HG03575 (cell line): ENCODE data around the gene TIE1.

ENCODE experiments used
- ATAC-seq: cut with Tn5 transposase; IDR thresholded peaks from one replicate; pipeline ENCODE4 v1.9.1; 2021; ENCODE audit not compliant: unreplicated experiment, insufficient number of reproducible peaks, low FRiP score; ENCODE audit errors: extremely low read depth

TIE1 gene

DNA sequence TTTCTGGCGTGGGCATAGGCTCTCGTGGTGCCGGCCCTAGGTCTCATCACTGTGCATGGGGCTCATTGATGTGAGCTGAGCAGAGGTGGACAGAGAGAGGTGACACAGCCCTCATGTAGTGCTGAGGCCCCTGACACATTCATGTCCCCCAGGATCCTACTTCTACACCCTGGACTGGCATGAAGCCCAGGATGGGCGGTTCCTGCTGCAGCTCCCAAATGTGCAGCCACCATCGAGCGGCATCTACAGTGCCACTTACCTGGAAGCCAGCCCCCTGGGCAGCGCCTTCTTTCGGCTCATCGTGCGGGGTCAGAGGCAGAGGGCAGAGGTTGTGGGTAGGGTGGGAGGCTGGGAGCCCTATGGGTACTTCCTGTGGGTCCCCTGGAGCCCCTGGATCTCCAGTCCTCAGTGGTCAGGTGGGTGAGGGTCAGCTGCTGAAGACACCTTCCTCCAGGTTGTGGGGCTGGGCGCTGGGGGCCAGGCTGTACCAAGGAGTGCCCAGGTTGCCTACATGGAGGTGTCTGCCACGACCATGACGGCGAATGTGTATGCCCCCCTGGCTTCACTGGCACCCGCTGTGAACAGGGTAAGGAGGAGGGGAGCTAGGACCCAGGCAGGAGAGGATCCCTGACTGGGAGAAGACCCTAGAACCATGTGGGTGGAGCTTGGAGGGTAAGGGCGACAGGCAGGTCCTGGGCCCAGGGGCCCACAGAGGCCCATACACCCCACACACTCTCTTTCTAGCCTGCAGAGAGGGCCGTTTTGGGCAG is 6.1 kb downstream of the TIE1 start:
- no peak for ATAC-seq

DNA sequence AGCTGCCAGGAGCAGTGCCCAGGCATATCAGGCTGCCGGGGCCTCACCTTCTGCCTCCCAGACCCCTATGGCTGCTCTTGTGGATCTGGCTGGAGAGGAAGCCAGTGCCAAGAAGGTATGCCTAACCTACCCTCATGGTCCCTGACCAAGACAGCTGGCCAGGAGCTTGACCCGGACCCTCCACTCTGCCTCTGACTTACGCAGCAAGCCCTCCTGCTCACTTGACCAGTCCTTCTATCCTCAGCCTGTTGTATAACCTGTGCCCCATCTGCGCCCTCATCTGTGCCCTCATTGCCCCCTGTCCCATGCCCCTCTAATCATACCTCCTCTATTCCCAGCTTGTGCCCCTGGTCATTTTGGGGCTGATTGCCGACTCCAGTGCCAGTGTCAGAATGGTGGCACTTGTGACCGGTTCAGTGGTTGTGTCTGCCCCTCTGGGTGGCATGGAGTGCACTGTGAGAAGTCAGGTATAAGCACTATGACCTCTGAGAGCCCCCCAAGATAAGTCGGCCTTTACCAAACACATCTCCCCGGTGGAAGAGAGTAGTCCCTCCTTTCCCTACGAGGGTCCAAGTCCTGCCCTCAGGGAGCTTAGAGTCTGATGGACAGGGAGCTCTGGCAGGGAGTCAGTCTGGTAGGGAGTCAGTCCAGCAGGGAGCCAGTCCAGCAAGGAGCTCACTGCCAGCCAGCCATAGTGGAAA is 6.8 kb downstream of the TIE1 start:
- no peak for ATAC-seq

DNA sequence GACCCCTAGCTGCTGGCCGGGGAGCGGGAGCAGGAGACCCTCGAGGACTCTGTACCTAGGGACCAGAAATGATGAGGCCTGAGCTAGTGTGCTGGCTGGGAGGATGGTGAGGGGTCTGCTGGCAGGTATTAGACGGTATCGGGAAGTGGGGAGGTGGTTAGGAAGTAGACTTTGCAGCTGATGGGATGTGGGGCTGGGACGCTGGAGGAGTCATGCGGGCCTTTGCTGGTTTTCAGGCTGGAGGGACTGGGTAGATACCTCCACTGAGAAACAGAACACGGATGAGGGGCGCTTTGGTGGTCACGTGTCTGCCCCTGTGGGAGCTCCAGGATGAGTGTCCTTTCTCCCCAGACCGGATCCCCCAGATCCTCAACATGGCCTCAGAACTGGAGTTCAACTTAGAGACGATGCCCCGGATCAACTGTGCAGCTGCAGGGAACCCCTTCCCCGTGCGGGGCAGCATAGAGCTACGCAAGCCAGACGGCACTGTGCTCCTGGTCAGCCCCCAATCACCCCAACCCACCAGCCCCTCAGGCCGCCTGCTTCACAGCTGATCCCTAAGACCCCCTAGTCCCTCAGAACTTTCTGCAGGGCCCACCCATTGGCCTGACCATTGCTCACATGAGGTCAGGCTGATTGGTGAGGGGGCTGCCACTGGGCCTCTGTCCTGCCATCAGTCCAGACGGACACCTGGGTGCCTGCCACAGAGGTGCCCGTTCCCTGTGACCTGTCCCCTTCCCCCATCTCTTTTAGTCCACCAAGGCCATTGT is 8.0 kb downstream of the TIE1 start:
- ATAC-seq = no peak

DNA sequence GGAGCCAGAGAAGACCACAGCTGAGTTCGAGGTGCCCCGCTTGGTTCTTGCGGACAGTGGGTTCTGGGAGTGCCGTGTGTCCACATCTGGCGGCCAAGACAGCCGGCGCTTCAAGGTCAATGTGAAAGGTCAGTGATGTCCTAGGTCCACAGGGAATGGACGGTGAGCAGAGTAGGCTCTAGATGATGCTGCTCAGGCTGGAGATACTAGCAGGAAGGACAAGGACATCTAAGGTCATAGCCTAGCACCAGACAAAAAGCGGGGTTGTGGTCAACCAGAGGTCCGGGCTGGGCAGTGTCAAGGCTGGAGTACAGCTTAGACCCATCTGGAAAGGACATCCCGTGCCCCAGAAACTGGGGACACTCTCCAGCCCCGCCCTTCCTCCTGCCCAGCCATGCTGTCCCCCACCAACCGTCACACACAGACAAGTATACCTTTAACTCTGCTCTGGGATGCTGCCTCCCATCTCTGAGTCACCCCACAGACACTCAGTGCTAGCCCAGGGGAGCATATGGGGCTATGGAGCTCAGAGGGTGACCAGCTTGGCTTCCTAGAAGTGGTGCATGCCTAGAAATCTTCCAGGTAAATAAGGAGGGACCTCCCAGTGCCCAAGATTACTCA is 8.7 kb downstream of the TIE1 start:
- ATAC-seq = no peak

DNA sequence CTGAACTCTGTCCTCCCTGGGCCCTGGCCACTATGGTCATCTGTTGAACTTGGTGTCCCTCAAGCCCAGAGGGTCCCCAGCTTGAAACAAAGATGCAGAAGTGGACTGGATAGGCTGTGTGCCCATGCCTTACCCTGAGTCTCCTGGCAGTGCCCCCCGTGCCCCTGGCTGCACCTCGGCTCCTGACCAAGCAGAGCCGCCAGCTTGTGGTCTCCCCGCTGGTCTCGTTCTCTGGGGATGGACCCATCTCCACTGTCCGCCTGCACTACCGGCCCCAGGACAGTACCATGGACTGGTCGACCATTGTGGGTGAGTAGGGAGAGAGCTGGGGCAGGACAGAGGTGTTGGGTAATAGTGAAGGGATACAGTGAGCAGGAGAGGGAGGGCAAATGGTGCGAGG is 10.7 kb downstream of the TIE1 start:
- no peak for ATAC-seq

DNA sequence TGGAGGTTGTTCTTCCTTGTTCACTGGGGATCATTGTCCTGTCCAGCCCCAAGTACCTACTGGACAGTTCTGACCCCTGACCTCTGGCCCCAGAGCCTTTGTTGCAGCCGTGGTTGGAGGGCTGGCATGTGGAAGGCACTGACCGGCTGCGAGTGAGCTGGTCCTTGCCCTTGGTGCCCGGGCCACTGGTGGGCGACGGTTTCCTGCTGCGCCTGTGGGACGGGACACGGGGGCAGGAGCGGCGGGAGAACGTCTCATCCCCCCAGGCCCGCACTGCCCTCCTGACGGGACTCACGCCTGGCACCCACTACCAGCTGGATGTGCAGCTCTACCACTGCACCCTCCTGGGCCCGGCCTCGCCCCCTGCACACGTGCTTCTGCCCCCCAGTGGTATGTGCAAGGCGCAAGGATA is 11.4 kb downstream of the TIE1 start:
- ATAC-seq = no peak

DNA sequence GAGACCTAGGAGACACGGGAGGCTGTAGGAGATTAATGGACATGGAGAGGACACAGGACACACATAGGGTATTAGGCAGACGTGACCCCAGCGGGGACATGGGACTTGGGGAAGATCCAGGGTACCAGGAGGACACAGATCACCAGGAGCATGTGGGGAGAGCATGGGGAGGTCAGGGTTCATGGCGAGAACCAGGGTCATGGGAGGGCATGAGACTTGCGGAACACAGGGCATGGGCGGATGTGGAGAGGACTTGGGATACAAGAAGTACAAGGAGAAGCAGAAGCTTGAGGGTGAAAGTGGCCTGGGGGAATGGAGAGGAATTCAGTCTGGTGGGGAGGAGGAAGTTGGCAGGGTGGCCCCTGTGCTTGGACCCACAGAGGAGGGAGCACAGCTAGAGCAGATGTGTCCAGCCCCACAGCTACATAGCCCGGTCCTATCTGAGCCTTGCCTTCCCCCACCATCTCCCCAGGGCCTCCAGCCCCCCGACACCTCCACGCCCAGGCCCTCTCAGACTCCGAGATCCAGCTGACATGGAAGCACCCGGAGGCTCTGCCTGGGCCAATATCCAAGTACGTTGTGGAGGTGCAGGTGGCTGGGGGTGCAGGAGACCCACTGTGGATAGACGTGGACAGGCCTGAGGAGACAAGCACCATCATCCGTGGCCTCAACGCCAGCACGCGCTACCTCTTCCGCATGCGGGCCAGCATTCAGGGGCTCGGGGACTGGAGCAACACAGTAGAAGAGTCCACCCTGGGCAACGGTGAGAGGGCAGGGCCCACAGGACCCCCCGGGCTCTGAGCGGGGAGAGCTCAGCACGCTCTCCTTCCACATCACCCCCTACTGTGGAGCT is 12.1 kb downstream of the TIE1 start:
- no peak for ATAC-seq

DNA sequence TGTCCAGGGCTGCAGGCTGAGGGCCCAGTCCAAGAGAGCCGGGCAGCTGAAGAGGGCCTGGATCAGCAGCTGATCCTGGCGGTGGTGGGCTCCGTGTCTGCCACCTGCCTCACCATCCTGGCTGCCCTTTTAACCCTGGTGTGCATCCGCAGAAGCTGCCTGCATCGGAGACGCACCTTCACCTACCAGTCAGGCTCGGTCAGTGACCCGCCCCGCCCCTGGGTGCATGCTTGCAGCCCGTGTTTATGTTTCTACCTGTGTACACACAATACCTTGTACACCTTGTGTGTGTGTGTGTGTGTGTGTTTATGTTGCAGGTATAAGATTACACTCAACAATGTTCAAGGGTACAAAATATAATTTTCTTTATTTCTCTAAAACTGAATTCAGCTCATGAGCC is 13.0 kb downstream of the TIE1 start:
- ATAC-seq = no peak

DNA sequence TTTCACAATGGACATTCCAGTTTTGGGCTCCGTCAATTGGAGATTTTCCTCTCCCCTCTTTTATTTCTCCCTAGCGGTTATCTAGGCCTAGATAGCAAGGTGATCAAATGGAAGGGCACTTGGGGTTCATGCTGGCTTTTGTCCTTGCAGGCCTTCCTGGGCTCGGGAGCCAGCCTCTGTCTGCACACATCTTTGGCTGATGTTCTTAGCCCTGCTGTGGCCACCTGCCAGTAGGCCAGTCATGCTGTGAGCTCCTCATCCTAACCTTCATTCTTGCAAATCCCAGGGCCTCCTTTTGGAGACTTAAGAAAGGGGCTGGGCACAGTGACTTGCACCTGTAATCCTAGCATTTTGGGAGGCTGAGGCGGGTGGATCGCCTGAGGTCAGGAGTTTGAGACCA is 13.5 kb downstream of the TIE1 start:
- ATAC-seq = no peak

DNA sequence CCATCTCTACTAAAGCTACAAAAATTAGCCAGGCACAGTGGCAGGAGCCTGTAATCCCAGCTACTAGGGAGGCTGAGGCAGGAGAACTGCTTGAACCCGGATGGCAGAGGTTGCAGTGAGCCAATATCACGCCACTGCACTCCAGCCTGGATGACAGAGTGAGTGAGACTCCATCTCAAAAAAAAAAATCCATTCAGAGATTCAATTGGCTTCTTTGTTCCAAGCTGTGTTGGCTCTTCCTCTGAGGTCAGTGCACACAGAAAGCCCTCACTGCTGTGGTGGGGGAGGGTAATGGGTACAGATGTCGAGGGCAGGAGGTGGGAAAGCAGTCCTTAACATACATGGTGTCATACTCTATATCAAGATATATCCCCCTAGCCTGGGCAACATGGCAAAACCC is 14.7 kb downstream of the TIE1 start:
- no peak for ATAC-seq

DNA sequence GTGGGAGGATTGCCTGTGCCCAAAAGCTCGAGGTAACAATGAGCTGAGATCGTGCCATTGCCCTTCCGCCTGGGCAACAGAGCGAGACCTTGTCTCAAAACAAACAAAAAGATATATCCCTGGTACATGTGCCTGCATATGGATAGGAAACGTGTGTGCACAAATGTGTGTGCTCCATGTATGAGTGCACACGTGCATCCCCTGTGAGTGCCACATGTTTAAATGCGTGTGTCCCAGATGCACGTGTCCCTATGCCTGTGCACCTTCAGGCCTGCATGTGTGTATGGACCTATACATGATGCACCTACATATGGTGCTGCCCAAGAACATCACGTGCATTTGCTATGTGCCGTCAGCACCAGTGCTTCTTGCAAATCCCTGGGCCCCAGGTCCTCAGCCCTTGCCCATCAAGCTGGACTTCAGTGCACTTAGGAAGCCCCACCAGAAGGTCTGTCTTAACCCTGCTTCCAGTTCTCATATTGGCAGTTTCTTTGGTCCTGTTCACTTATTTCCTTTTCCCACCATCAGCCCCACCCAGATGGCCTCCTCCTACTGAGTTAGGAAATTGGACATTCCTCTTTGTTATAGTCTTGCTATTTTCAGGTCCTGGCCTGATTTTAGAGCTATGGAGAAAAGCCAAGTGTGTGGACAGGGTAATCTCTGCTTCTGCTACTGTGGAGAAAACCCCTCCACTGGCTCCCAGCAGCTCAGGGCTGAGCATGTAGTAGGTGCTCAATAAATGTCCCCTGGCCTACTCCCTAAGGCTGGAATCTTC is 15.4 kb downstream of the TIE1 start:
- ATAC-seq = no peak

DNA sequence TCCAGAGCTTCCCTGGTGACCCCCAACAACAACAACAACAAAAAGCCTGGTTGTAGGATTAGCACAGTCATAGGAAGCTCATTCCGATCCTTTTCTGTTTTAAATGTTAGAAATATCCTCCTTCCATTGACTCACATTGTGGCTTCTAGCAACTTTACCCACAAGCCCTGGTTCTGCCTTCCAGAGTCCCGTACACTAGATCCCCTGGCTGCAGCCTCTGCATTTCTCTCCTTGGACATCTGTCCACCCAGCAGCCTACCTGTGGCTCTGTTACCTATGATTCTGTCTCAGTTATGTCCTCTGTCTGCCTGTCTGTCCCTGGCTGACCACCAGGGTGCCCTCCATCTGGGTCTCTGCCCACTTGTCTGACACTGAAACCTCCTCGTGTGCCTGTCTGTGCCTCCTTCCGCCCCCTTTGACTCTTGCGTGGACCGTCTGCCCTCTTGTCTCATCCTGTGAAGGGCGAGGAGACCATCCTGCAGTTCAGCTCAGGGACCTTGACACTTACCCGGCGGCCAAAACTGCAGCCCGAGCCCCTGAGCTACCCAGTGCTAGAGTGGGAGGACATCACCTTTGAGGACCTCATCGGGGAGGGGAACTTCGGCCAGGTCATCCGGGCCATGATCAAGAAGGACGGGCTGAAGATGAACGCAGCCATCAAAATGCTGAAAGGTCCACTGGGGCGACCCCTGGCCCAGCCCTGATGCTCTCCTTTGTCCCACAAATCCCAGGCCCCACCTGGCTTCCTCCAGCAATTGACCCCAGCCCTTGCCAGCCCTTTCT is 16.1 kb downstream of the TIE1 start:
- ATAC-seq = no peak

DNA sequence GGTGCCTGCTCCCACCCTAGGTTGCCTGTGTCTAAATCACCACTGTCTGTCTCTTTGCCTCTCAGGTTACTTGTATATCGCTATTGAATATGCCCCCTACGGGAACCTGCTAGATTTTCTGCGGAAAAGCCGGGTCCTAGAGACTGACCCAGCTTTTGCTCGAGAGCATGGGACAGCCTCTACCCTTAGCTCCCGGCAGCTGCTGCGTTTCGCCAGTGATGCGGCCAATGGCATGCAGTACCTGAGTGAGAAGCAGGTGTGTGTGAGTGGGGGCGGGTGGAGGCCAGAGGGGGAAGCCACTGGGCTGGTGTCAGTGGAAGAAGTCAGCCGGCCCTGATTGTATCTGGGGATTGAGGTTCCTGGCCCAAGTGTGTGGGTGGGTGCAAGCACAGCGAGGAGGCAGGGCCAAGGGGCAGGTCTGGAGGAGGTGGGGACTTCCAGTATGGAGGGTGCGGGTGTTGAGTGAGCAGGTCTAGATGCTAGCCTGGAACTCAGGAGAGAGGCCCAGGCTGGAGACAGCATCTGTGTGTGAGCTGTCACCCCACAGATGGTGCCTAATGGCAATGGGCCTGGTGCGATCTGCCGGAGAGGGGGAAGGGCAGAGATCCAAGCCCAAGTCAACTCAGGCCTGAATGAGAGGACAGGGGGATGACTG is 17.2 kb downstream of the TIE1 start:
- no peak for ATAC-seq

DNA sequence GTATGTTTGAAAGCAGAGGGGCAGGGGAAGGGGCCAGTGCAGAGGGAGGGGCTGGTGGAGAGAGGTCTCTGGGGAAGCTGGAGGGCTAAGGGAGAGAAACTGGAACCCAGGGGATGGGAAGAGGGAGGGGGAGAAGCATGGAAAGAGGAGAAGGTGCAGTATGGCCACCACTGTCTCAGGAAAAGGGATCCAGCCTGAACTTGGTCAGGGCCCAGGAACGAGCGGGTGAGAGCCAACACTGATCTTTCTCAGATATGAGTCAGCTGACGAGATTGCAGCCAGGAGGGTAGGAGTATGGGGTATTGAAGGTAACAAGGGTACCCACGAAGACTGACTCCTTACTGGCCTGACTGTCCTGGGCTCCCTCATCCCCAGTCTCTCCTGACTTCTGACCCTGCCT is 18.0 kb downstream of the TIE1 start:
- no peak for ATAC-seq

DNA sequence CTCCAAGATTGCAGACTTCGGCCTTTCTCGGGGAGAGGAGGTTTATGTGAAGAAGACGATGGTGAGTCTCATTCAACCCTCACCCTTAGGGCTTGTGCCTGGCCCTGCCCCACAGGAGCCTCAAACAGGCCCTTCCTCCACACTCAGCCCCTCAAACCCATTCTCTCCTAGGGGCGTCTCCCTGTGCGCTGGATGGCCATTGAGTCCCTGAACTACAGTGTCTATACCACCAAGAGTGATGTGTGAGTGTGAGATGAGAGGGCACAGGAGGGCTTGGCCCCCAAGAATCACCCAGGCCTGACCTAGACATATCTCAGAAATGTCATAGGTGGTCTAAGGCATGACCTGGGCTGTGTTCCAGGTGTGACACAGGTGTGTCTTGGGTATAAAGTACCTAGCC is 18.5 kb downstream of the TIE1 start:
- no peak for ATAC-seq

DNA sequence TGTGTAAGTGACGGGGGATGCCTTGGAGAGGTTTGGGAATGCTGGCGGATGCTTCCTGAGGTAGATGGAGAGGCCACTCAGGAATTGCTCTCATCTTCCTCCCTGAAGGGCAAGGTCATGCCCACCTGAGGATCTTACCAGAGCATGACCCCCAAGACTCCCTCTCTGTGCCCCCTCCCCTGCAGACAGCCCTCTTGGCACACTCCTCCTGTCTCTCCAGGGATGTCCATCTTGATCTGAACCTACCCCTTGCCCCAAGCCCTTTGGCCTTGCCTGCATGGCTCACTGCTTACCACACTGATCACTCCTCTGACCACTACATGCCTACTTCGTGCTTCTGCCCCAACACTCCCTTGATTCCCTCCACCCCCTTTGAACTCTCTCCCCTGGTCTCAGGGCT is 19.0 kb downstream of the TIE1 start:
- ATAC-seq = no peak

DNA sequence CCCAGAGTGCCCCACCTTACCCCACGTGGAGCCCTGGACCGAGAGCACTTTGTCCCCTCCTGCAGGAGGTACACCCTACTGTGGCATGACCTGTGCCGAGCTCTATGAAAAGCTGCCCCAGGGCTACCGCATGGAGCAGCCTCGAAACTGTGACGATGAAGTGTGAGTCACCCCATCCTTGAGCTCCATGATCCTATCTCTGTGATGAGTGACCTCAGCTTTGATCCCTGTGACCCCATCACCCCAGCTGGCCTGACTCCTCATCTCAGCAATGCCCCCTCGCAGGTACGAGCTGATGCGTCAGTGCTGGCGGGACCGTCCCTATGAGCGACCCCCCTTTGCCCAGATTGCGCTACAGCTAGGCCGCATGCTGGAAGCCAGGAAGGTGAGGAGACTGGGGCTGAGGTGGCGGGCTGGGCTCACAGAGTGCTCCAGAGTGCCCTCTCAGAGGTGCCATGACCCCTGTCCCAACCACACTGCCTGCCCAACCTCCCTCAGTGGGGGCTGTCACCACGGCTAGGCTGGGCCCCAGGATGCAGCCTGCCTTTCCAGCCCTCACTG is 20.6 kb downstream of the TIE1 start:
- ATAC-seq = no peak
